Mesendoderm (in vitro differentiated cells): Measurements from ENCODE around the gene MRPL1.

Source experiments
- DNase-seq: peaks from one replicate; pipeline ENCODE4 v3.0.0; 2013
- H2AK5ac ChIP-seq: 2 replicates; pipeline ENCODE4 v1.6.1; 2013; ENCODE audit warnings: low read length, inconsistent platforms
- H2BK120ac ChIP-seq: 2 replicates; pipeline ENCODE4 v1.6.1; 2013; ENCODE audit warnings: low read depth, mild to moderate bottlenecking, low read length, moderate library complexity, mixed read lengths
- H2BK15ac ChIP-seq: replicated peaks from 2 replicates; pipeline ENCODE4 v1.6.1; 2013; ENCODE audit warnings: low read depth, mild to moderate bottlenecking, moderate library complexity
- H2BK5ac ChIP-seq: 2 replicates; pipeline ENCODE4 v1.6.1; 2013; ENCODE audit warnings: low read length, inconsistent platforms
- H3K18ac ChIP-seq: 2 replicates; pipeline ENCODE4 v1.6.1; 2013; ENCODE audit warnings: mild to moderate bottlenecking, low read length, mixed read lengths
- H3K23ac ChIP-seq: one replicate; pipeline ENCODE4 v1.6.1; 2013; ENCODE audit warnings: low read length
- H3K27ac ChIP-seq: 2 replicates; pipeline ENCODE4 v1.5.1; 2013; ENCODE audit warnings: low read depth, mild to moderate bottlenecking, inconsistent platforms, low read length, moderate library complexity
- H3K27me3 ChIP-seq: 2 replicates; pipeline ENCODE4 v1.6.1; 2013; ENCODE audit warnings: low read length, control low read depth, mild to moderate bottlenecking, inconsistent platforms; ENCODE audit not compliant: insufficient read depth, poor library complexity
- H3K36me3 ChIP-seq: 2 replicates; pipeline ENCODE4 v1.6.1; 2013; ENCODE audit warnings: low read length, inconsistent platforms; ENCODE audit not compliant: control insufficient read depth, insufficient read depth
- H3K4ac ChIP-seq: one replicate; pipeline ENCODE4 v1.6.1; 2013; ENCODE audit warnings: low read depth, mild to moderate bottlenecking, low read length, moderate library complexity
- H3K4me1 ChIP-seq: 2 replicates; pipeline ENCODE4 v1.6.1; 2013; ENCODE audit warnings: low read depth, low read length, inconsistent platforms; ENCODE audit not compliant: control insufficient read depth
- H3K4me2 ChIP-seq: 2 replicates; pipeline ENCODE4 v1.6.1; 2013; ENCODE audit warnings: low read length
- H3K4me3 ChIP-seq: 2 replicates; pipeline ENCODE4 v1.5.1; 2013; ENCODE audit warnings: mild to moderate bottlenecking, low read length
- H3K56ac ChIP-seq: one replicate; pipeline ENCODE4 v1.6.1; 2013; ENCODE audit warnings: low read length
- H3K79me1 ChIP-seq: 2 replicates; pipeline ENCODE4 v1.6.1; 2013; ENCODE audit warnings: low read length, inconsistent platforms
- H3K79me2 ChIP-seq: 2 replicates; pipeline ENCODE4 v1.6.1; 2013; ENCODE audit warnings: mild to moderate bottlenecking, low read length; ENCODE audit not compliant: control insufficient read depth, insufficient read depth
- H3K9ac ChIP-seq: 2 replicates; pipeline ENCODE4 v1.6.1; 2013; ENCODE audit warnings: low read length, inconsistent platforms
- H4K5ac ChIP-seq: one replicate; pipeline ENCODE4 v1.6.1; 2013; ENCODE audit warnings: low read length
- H4K8ac ChIP-seq: one replicate; pipeline ENCODE4 v1.6.1; 2013; ENCODE audit warnings: low read depth, mild to moderate bottlenecking, control low read depth, low read length, moderate library complexity
- WGBS: extraction: QIAGEN DNeasy Blood & Tissue Kit; methylation state at CpG from one replicate; pipeline ENCODE4 v1.1.7; 2013; ENCODE audit warnings: low lambda C conversion rate, missing lambda C conversion rate; ENCODE audit not compliant: insufficient coverage; ENCODE audit errors: extremely low coverage; 5-methylcytosine and 5-hydroxymethylcytosine counted together

The MRPL1 gene

DNA sequence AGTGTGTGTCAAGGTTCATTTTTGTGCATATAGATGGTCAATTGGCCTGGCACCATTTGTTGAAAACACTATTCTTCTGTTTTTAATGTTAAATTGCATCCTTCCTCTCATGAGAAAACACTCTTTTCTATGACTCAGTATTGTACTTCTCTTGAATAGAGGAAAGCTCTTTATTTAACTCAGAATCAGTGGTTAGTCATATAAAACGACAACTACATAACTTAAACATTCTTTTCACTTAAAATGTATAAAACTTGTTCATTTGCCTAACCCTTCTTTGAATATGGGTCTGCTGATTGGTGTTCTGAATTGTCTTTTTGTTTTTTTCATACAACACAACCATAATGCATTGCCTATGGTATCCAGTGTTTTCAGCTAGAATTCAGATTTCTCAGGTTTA lies 17.2 kb upstream of the MRPL1 start:
- no peak overlapping the region for H3K23ac ChIP-seq
- H3K4me3 ChIP-seq, result no peak overlapping the region
- H3K9ac ChIP-seq, result no peak overlapping the region
- no peak overlapping the region for H3K18ac ChIP-seq
- no peaks in the 10 kb centered on the region for H3K79me2 ChIP-seq
- H3K4me1 ChIP-seq, result no peaks in the 10 kb centered on the region
- H2BK5ac ChIP-seq, result no peak overlapping the region
- H3K27me3 ChIP-seq, result no peaks in the 10 kb centered on the region
- no peak overlapping the region for H3K4ac ChIP-seq
- 100% methylated on average over 1 of the region's 1 CpG for WGBS
- H3K56ac ChIP-seq, result no peak overlapping the region
- no peak overlapping the region for H4K5ac ChIP-seq
- no peaks in the 10 kb centered on the region for H3K36me3 ChIP-seq
- H2AK5ac ChIP-seq, result no peak overlapping the region
- H3K27ac ChIP-seq, result no peak overlapping the region
- no peak overlapping the region for H4K8ac ChIP-seq
- no peak overlapping the region for H2BK15ac ChIP-seq
- H3K79me1 ChIP-seq, result no peaks in the 10 kb centered on the region
- DNase-seq, result no peak
- no peak overlapping the region for H3K4me2 ChIP-seq
- H2BK120ac ChIP-seq, result no peak overlapping the region

DNA sequence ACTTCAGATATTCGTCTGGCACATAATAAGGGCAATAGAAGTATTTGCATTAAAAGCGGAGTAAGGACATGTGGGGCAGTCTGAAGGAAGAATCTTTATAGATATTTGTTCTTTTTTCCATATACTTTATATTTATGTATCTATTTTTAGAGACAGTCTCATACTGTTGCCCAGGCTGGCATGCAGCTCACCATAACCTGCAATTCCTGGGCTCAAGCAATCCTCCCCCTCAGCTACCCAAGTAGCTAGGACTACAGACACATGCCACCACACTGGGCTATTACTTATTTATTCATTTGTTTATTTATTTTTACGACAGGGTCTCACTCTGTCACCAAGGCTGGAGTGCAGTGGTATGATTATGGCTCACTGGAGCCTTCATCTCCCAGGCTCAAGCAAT lies 16.7 kb upstream of the MRPL1 start:
- Histone ChIP-seq H2BK15ac (no peak overlapping the region), H3K36me3 (no peaks in the 10 kb centered on the region), H3K4me1 (no peaks in the 10 kb centered on the region), H3K56ac (no peak overlapping the region), H3K79me2 (no peaks in the 10 kb centered on the region), H3K23ac (no peak overlapping the region), H3K9ac (no peak overlapping the region), H2BK120ac (no peak overlapping the region), H2AK5ac (no peak overlapping the region), H2BK5ac (no peak overlapping the region), H3K4me3 (no peak overlapping the region), H3K27me3 (no peaks in the 10 kb centered on the region), H4K8ac (no peak overlapping the region), H3K18ac (no peak overlapping the region), H3K27ac (no peak overlapping the region), H3K4ac (no peak overlapping the region), H4K5ac (no peak overlapping the region), H3K4me2 (no peak overlapping the region), H3K79me1 (no peaks in the 10 kb centered on the region)
- WGBS, result no CpG with 5 or more reads among the region's 3 CpGs
- no peak for DNase-seq

DNA sequence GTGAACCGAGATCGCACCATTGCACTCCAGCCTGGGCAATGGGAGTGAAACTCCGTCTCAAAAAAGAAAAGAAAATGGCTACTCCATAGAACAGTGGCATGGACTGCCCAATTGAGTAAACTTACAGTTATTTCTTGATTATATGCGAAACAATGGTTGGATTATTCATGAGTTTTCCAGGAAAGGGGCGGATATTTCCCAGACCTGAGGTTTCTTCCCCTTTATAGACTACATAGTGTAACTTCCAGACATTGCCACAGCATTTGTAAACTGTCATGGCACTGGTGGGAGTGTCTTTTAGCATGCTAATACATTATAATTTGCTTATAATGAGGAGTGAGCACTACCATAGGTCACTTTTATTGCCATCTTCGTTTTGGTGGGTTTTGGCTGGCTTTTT lies 14.1 kb upstream of the MRPL1 start:
- H2BK5ac ChIP-seq, result no peak overlapping the region
- no peak overlapping the region for H2BK15ac ChIP-seq
- DNase-seq, result no peak
- H3K4me2 ChIP-seq, result no peak overlapping the region
- no peaks in the 10 kb centered on the region for H3K36me3 ChIP-seq
- H3K4ac ChIP-seq, result no peak overlapping the region
- no peak overlapping the region for H4K5ac ChIP-seq
- no peaks in the 10 kb centered on the region for H3K79me1 ChIP-seq
- H3K4me1 ChIP-seq, result no peaks in the 10 kb centered on the region
- H3K9ac ChIP-seq, result no peak overlapping the region
- no peak overlapping the region for H3K23ac ChIP-seq
- H2BK120ac ChIP-seq, result no peak overlapping the region
- no peak overlapping the region for H3K56ac ChIP-seq
- H3K4me3 ChIP-seq, result no peak overlapping the region
- no peaks in the 10 kb centered on the region for H3K79me2 ChIP-seq
- H3K18ac ChIP-seq, result no peak overlapping the region
- H3K27me3 ChIP-seq, result no peaks in the 10 kb centered on the region
- H4K8ac ChIP-seq, result no peak overlapping the region
- no peak overlapping the region for H3K27ac ChIP-seq
- no CpG with 5 or more reads among the region's 6 CpGs for WGBS
- no peak overlapping the region for H2AK5ac ChIP-seq

DNA sequence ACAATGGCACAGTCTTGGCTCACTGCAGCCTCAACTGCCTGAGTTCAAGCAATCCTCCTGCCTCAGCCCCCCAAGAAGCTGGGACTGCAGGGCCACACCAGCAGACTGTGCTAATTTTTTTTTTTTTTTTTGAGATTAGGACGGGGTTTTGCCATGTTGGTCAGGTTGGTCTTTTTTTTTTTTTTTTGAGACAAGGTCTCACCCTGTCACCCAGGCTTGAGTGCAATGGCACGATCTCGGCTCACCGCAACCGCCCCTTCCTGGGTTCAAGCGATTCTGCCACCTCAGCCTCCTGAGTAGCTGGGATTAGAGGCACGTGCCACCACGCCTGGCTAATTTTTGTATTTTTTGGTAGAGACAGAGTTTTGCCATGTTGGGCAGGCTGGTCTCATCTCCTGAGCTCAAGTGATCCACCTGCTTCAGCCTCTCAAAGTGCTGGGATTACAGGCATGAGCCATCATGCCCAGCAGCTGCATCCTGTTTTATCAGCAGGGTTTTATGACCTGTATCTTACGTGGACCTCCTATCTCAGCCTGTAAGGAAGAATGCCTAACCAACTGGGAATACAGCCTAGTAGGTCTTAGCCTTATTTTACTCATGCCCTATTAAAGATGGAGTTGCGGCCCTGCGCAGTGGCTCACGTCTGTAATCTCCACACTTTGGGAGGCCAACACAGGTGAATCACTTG lies 13.2 kb upstream of the MRPL1 start:
- Histone ChIP-seq H3K4me2 (no peak overlapping the region), H3K9ac (no peak overlapping the region), H3K27me3 (no peaks in the 10 kb centered on the region), H3K27ac (no peak overlapping the region), H3K4me3 (no peak overlapping the region), H3K23ac (no peak overlapping the region), H2BK5ac (no peak overlapping the region), H3K56ac (no peak overlapping the region), H4K8ac (no peak overlapping the region), H3K4me1 (no peaks in the 10 kb centered on the region), H3K79me2 (no peaks in the 10 kb centered on the region), H3K79me1 (no peaks in the 10 kb centered on the region), H2BK15ac (no peak overlapping the region), H3K18ac (no peak overlapping the region), H2BK120ac (no peak overlapping the region), H3K36me3 (no peaks in the 10 kb centered on the region), H3K4ac (no peak overlapping the region), H4K5ac (no peak overlapping the region), H2AK5ac (no peak overlapping the region)
- DNase-seq, result no peak
- no CpG with 5 or more reads among the region's 12 CpGs for WGBS

DNA sequence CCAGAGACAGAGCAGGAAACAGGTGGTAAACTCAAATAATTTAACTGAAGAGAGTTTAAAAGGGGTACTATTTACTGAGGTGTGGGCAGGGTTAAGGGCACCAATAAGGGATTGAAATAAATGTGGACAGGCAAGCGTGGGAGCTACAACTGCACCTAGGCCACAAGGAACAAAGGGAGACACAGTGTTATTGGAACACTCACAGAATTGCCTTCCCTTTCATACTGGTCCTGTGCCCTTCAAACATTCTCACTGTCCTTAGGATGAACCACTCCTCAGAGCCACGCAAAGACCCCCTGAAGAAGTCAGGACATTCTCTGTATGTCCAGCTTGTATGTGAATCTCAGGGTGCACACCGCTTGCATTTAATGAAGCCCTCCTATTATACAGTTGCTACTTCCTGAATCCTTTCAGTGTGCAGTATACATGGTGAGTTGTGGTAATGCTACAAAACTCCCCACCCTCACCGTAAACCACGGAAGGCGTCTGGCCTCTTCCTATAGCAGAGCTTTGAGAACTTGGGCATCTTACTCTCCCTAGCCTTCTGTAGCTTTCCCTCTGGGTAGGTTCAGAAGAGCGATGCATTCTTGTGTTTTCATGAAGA lies 9.6 kb upstream of the MRPL1 start:
- Histone ChIP-seq H3K4me2 (no peak overlapping the region), H3K56ac (no peak overlapping the region), H3K27me3 (no peaks in the 10 kb centered on the region), H3K4ac (no peak overlapping the region), H3K9ac (no peak overlapping the region), H2BK5ac (no peak overlapping the region), H3K23ac (no peak overlapping the region), H2BK15ac (no peak overlapping the region), H3K18ac (no peak overlapping the region), H3K36me3 (no peaks in the 10 kb centered on the region), H3K79me2 (no peaks in the 10 kb centered on the region), H3K27ac (no peak overlapping the region), H3K4me3 (no peak overlapping the region), H3K4me1 (no peaks in the 10 kb centered on the region), H2BK120ac (no peak overlapping the region), H4K8ac (no peak overlapping the region), H2AK5ac (no peak overlapping the region), H3K79me1 (no peaks in the 10 kb centered on the region), H4K5ac (no peak overlapping the region)
- no CpG with 5 or more reads among the region's 7 CpGs for WGBS
- DNase-seq, result no peak
